VCaP (cell line): Measurements from ENCODE around the gene BAIAP2L1.

Experiments used
- H3K27ac ChIP-seq: fragments of 450-650 bp; 2 replicates; pipeline ENCODE4 v1.5.1; 2017
- TF ChIP-seq, protein P1 (sequence below): fragments of 450-650 bp; conservative IDR thresholded peaks from 2 replicates; pipeline ENCODE4 v1.5.1; 2017; ENCODE audit warnings: mild to moderate bottlenecking, moderate library complexity

The BAIAP2L1 gene

GRCh38 chr7:98286701-98287485, 114.0 kb downstream of the BAIAP2L1 start:
- TF ChIP-seq, protein P1, sequence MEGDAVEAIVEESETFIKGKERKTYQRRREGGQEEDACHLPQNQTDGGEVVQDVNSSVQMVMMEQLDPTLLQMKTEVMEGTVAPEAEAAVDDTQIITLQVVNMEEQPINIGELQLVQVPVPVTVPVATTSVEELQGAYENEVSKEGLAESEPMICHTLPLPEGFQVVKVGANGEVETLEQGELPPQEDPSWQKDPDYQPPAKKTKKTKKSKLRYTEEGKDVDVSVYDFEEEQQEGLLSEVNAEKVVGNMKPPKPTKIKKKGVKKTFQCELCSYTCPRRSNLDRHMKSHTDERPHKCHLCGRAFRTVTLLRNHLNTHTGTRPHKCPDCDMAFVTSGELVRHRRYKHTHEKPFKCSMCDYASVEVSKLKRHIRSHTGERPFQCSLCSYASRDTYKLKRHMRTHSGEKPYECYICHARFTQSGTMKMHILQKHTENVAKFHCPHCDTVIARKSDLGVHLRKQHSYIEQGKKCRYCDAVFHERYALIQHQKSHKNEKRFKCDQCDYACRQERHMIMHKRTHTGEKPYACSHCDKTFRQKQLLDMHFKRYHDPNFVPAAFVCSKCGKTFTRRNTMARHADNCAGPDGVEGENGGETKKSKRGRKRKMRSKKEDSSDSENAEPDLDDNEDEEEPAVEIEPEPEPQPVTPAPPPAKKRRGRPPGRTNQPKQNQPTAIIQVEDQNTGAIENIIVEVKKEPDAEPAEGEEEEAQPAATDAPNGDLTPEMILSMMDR: no peak
- H3K27ac ChIP-seq: peak overlapping the region; percentile 97

DNA sequence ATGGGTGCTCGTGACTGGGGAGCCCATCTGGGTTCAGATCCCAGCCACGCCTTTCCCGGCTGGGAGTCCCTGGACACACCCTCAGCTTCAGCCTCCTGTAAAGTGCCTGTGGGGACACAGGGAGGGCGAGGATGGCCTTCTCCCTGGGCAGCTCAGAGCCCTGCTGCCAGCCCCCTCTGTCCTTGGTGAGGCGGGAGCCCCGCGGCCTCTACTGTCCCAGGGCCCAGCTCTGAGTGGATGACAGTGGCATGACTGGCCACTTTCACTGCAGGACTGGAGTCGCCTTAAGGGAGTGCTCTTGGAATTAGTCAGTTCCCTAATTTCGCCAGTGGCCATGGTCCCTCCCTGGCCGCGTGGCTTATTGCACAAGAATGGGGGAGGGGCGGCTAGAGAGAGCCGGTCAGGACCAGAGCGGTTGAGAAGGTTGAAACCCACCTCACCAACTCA, 114.8 kb downstream of the BAIAP2L1 start:
- peak overlapping the region; percentile 97 for H3K27ac ChIP-seq
- TF ChIP-seq, protein P1: no peak

DNA sequence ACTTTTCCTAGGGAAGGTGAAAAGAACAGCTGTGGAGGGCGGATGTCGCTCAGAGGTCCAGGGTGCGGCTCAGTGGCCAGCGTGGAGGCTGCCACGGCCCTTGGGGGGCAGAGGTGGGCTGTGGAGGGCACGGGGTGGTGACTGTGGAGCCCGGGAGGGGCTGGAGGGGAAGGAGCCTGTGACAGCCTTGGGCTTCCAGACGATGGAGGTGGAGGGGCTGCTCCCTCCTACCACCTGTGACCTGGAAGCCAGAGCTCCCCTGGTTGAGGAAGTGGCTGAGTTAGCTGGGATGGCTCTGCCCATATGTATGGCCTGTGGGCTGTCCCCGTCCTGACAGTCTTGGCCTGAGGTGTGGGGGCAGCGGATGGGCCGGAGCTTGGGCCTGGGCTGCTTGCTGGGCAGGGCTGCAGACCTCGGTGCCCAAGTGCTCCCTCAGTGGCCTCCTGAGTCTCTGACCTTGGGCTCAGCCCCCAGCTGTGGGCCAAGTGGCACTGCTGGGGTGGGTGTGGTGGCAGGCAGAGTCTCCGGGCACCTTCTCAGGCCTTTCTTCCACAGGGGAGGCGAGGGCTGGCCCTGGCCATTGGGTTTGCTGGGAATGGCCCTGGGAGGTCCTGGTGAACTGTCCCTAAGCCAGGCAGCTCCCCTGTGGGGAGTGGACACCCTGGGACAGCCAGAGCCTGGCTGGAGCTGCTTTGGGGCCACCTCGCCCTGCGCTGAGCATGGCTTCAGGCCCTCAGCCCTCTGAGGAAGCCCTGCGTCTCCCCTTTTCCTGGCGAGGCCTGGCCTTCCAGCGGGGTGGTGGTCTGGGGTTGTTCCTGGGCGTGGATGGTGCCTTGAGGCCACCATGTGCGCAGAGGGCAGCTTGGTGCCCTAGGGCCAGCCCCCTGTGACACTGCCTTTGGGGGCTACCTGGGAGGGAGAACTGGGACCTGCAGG, 115.5 kb downstream of the BAIAP2L1 start:
- H3K27ac ChIP-seq: peak overlapping the region; percentile 97
- TF ChIP-seq, protein P1: no peak

- TF ChIP-seq, protein P1: no peak
- H3K27ac ChIP-seq: peak overlapping the region; percentile 97
These were observed 116.4 kb downstream of the BAIAP2L1 start for GRCh38 chr7:98284335-98285036.

DNA sequence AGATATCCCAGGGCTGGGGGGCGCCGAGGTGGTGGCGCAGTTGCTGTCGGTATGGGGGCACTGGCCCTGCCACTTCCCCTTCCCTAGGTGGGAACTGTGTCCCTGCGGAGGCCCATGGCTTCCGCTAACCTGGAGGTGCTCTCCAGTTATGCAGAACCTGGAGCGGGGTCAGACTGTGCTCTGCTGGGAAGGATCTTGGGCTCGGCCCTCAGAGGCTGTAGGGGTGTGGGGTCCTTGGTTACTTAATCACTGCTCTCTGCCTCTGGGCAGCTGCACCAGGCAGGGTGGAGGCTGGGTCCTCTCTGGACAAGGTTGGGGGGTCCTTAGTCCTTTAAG, 117.0 kb downstream of the BAIAP2L1 start:
- TF ChIP-seq, protein P1: no peak
- H3K27ac ChIP-seq: peak overlapping the region; percentile 97

DNA sequence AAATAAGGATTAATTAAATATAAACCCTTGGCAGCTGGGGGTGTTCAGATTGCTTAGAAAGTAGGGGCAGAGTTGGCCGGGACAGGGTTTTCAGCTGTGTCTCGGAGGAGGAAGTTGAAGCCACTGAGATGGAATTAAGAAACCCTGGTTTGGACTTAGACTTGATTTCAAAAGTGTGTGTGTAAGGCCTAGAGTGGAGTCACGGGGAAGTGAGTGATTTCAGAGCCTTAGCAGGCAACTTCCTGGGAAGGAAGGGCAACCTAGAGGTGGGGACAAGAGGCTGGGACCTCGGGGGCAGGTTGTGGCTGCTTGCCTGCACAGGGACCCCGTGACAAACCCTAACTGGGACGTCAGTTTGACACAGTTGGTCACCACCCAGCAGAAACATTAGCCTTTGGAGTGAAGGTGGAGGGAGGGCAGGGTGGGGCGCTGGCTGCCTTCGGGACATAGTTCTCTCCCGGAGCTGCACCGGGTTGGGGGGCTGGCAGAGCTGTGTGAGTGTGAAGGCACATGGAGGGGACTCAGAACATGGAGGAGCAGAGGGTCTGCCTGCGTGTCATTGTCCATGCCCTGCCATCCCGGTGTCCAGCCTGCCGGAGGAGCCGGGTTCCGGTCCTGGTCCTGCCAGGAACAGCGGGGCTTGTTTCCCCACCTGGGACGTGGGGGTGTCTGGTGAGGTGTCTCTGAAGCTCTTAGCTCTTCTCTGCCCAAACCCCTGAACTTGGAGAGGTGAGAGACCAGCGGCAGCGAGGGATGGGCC, 117.6 kb downstream of the BAIAP2L1 start:
- H3K27ac ChIP-seq: peak overlapping the region; percentile 97
- TF ChIP-seq, protein P1: no peak
